Measurements from ENCODE around the gene PYGO2.

PYGO2 gene

DNA sequence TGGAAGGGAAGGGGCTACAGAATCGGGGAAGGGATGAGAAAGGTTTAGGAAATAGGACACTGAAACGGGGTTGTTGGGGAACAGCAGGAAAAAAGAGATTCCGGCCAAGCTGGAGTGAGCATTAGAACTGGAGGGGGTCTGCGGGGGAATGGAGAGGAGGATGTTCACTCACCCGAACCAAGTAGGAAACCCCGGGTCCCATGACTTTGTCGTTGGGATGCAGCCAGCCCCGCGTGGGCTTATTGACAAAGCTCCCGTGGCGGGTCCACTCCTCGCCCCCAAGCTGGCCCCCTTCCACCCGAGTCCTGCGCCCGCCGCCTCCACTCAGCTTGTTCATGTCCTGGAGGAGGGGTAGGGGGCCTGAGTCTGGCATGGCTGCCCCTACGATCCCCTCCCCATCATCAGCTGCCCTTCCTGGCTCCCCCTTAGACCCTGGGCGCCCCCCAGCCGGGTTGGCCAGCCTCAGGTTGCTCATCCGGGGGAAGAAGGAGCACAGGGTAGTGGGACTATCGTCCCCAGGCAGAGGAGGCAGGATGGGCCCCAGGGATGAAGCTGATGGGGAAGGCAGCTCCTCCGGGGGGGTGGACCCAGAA lies 8.4 kb upstream of the PYGO2 start:
- Histone ChIP-seq H3K4me1 (ENCODE audit: insufficient read depth, low read length) (peaks cover 39% of the 10 kb centered on the region), H3K4me3 (ENCODE audit: low read length) (peak overlapping the region; percentile 40), H3K9me3 (ENCODE audit: low read length) (no peaks in the 10 kb centered on the region), H2AFZ (ENCODE audit: low read depth, low read length) (no peak overlapping the region), H3K36me3 (ENCODE audit: insufficient read depth, low read length) (peaks cover 27% of the 10 kb centered on the region), H3K27me3 (ENCODE audit: insufficient read depth, low read length) (no peaks in the 10 kb centered on the region)

DNA sequence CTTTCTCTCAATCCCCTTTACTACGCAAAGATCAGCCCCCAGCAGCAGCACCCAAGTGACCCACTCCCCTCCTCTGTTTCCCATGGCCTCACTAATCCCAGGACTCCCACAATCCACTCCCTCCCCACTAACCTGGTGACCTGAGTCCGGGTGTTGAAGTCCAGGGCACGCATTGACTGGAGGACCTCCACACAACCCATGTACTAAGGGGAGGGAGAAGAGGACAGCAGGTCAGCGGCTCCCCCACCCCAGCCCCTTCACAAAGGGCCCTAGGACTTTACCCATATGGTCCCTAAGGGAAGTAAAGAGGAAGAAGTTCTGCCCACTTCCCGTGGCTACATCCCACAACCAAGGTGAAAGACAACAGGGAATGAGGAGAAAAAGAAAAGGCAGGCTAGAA lies 7.7 kb upstream of the PYGO2 start:
- H2AFZ ChIP-seq (ENCODE audit: low read depth, low read length): no peak overlapping the region
- peak overlapping the region; percentile 40 for H3K4me3 ChIP-seq (ENCODE audit: low read length)
- H3K4me1 ChIP-seq (ENCODE audit: insufficient read depth, low read length): peaks cover 39% of the 10 kb centered on the region
- H3K9me3 ChIP-seq (ENCODE audit: low read length): no peaks in the 10 kb centered on the region
- H3K27me3 ChIP-seq (ENCODE audit: insufficient read depth, low read length): no peaks in the 10 kb centered on the region
- peaks cover 33% of the 10 kb centered on the region for H3K36me3 ChIP-seq (ENCODE audit: insufficient read depth, low read length)

- Histone ChIP-seq H3K4me3 (ENCODE audit: low read length) (no peak overlapping the region), H3K9me3 (ENCODE audit: low read length) (no peaks in the 10 kb centered on the region), H2AFZ (ENCODE audit: low read depth, low read length) (no peak overlapping the region)
These were observed 7.1 kb upstream of the PYGO2 start for GRCh38 chr1:154968731-154969130.

DNA sequence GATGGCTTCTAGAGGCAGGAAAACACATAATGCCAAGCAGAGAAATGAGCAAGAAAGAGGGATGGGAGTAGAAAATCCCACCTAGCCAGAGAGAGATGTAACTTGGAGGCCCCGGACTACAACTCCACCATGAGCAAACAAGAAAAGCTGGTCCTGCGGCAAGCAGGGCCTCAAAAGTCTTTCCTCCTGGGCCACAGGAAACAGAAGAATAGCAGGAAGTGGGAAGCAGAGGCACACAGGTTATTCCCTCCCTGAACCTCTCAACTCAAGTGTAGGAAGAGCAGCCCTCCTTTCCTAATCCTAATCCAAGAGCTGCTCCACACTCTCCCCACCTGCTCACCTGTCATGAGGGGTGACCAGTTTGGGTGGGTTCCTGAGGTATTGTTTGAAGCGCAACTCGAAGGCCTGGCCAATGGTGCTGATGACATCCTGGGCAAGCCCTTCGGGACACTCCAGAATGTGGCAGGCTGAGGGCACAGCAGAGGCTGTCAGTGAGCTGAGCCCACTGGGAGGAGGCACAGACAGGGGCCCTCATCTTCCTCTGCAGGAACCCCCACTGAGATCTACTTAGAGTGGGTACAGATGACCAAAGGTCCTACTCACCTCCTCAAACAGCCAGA lies 5.9 kb upstream of the PYGO2 start:
- Histone ChIP-seq H3K9me3 (ENCODE audit: low read length) (no peaks in the 10 kb centered on the region), H3K4me1 (ENCODE audit: insufficient read depth, low read length) (peaks cover 44% of the 10 kb centered on the region), H3K27me3 (ENCODE audit: insufficient read depth, low read length) (no peaks in the 10 kb centered on the region), H3K36me3 (ENCODE audit: insufficient read depth, low read length) (peaks cover 44% of the 10 kb centered on the region), H2AFZ (ENCODE audit: low read depth, low read length) (no peak overlapping the region), H3K4me3 (ENCODE audit: low read length) (no peak overlapping the region)

More at GRCh38 chr1:154968731-154969130, 7.1 kb upstream of the PYGO2 start:
- Histone ChIP-seq H3K36me3 (ENCODE audit: insufficient read depth, low read length) (peaks cover 37% of the 10 kb centered on the region), H3K27me3 (ENCODE audit: insufficient read depth, low read length) (no peaks in the 10 kb centered on the region), H3K4me1 (ENCODE audit: insufficient read depth, low read length) (peaks cover 39% of the 10 kb centered on the region)

DNA sequence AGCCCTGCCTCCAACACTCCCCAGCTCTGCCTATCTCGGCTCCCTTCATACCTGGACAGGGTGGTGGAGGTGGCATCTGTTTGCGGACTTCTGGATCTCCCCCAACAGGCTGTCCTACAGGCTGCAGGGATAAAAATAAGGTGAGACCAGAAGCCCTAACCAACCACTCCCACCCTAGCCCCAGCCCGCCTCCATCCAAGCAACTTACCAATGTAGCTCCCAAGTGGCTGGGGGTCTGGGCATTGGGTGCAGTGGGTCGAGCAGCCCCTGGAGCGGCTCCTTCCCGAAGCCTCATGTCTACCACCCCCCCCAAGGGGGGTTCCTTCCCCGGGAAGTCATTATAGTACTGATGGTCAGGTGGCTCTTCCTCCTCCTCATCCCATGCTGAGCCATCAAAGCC lies 4.5 kb upstream of the PYGO2 start:
- Histone ChIP-seq H2AFZ (ENCODE audit: low read depth, low read length) (no peak overlapping the region), H3K36me3 (ENCODE audit: insufficient read depth, low read length) (peaks cover 44% of the 10 kb centered on the region), H3K4me1 (ENCODE audit: insufficient read depth, low read length) (peaks cover 41% of the 10 kb centered on the region), H3K27me3 (ENCODE audit: insufficient read depth, low read length) (no peaks in the 10 kb centered on the region), H3K4me3 (ENCODE audit: low read length) (no peak overlapping the region), H3K9me3 (ENCODE audit: low read length) (no peaks in the 10 kb centered on the region)

DNA sequence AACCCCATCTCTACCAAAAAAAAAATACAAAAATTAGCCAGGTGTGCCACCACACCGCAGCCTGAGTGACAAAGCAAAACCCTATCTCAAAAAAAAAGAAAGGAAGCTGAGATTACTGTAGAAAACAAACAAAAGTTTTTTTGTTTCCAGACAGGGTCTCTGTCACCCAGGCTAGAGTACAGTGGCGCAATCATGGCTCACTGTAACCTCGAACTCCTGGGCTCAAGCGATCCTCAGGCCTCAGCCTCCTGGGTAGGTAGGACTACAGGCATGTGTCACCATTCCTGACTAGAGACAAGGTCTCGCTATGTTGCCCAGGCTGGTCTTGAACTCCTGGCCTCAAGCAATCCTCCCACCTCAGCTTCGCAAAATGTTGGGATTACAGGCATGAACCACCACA lies 2.8 kb upstream of the PYGO2 start:
- Histone ChIP-seq H3K36me3 (ENCODE audit: insufficient read depth, low read length) (peaks cover 48% of the 10 kb centered on the region), H3K4me3 (ENCODE audit: low read length) (no peak overlapping the region), H3K27me3 (ENCODE audit: insufficient read depth, low read length) (no peaks in the 10 kb centered on the region), H3K4me1 (ENCODE audit: insufficient read depth, low read length) (peaks cover 32% of the 10 kb centered on the region), H3K9me3 (ENCODE audit: low read length) (no peaks in the 10 kb centered on the region), H2AFZ (ENCODE audit: low read depth, low read length) (no peak overlapping the region)

- Histone ChIP-seq H3K9me3 (ENCODE audit: low read length) (no peaks in the 10 kb centered on the region), H3K36me3 (ENCODE audit: insufficient read depth, low read length) (peaks cover 55% of the 10 kb centered on the region), H3K4me1 (ENCODE audit: insufficient read depth, low read length) (peaks cover 27% of the 10 kb centered on the region), H2AFZ (ENCODE audit: low read depth, low read length) (no peak overlapping the region), H3K27me3 (ENCODE audit: insufficient read depth, low read length) (no peaks in the 10 kb centered on the region), H3K4me3 (ENCODE audit: low read length) (no peak overlapping the region)
These were observed 2.1 kb upstream of the PYGO2 start for GRCh38 chr1:154963643-154964042.

- peak overlapping the region; percentile 83 for H3K4me3 ChIP-seq (ENCODE audit: low read length)
These were observed 1.3 kb upstream of the PYGO2 start for GRCh38 chr1:154962795-154963330.

DNA sequence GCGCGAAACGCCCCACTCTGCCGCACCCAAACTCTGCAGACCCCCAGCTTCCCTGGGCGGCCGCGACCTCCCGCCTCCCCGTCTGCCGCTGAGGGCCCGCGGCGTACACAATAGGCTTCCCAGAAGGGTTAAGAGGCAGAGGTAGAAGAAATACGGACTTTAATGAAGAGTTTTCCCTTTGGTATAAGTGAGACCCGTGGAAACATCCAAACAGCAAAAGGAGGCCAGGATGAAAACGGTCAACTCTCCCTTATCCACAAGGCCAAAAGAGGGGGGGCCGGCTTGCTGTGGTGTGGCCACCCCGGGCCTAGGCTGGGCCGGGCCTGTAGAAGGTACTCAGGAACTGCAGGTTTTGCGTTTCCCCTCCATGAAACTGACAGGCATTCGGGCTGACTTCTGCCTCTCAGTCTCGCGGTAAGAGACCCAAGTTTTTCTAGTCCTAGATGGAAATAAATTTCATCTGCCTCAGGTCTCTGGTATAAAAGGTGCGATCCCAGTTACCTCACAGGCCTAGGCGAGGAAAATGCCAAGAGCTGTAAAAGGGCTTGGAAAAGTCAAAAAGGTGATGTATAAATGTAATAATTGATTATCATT lies 671 bp upstream of the PYGO2 start:
- Histone ChIP-seq H2AFZ (ENCODE audit: low read depth, low read length) (peak overlapping the region; percentile 64), H3K27me3 (ENCODE audit: insufficient read depth, low read length) (no peaks in the 10 kb centered on the region), H3K4me1 (ENCODE audit: insufficient read depth, low read length) (peaks cover 26% of the 10 kb centered on the region), H3K9me3 (ENCODE audit: low read length) (no peaks in the 10 kb centered on the region), H3K36me3 (ENCODE audit: insufficient read depth, low read length) (peaks cover 52% of the 10 kb centered on the region), H3K4me3 (ENCODE audit: low read length) (peak overlapping the region; percentile 83)

More at GRCh38 chr1:154962795-154963330, 1.3 kb upstream of the PYGO2 start:
- Histone ChIP-seq H3K27me3 (ENCODE audit: insufficient read depth, low read length) (no peaks in the 10 kb centered on the region), H3K9me3 (ENCODE audit: low read length) (no peaks in the 10 kb centered on the region), H2AFZ (ENCODE audit: low read depth, low read length) (no peak overlapping the region), H3K4me1 (ENCODE audit: insufficient read depth, low read length) (peaks cover 25% of the 10 kb centered on the region), H3K36me3 (ENCODE audit: insufficient read depth, low read length) (peaks cover 55% of the 10 kb centered on the region)

DNA sequence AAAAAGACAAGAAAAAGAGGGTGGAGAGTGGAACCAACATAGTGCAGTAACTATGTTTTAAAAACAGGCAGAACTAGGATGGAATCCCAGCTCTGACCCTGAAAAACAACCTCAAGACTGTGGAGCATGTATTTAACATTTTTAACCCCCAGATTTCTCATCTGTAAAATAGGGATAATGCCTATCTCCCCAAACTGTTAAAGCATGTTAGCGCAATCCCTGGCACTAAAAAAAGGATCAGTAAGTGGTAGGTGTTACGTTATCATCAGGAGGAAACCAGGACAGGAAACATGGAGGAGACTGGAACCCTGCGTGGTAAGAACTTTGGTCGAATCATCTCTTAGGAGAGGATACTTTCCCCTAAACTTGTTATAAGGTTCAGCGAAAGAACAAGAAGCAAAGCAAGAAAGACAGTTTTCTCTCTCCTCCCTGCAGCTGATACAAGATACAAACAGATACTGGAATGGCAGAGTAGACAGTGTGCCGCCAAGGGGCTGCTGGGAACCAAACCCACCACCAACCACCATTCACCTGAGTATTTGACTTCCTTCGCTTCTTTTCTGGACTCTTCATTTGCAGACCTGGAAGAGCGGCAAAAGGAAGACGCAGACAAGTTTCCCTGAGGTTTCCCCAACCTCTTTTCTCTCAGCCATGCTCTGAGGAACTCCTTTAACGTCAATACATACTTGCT lies 991 bp downstream of the PYGO2 start:
- Histone ChIP-seq H3K4me3 (ENCODE audit: low read length) (peak overlapping the region; percentile 83), H3K36me3 (ENCODE audit: insufficient read depth, low read length) (peaks cover 36% of the 10 kb centered on the region), H3K27me3 (ENCODE audit: insufficient read depth, low read length) (no peaks in the 10 kb centered on the region)

DNA sequence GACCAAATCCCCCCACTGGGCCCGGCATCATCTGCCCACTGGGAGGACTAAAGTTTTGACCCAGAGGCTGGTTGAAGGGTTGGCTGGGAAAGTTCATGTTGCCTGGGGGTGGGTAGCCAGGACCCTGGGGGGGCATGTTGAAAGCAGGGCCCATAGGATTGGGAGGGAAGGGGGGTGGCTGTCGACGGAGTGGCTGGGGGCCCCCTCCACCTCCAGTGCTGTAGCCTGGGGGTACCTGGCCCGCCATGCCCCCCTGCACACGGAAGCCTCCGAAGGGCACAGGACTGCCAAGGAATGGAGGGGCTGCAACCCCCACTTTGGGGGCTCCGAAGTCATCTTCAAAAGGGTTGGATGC lies 2.2 kb downstream of the PYGO2 start:
- Histone ChIP-seq H2AFZ (ENCODE audit: low read depth, low read length) (no peak overlapping the region), H3K4me3 (ENCODE audit: low read length) (no peak overlapping the region), H3K4me1 (ENCODE audit: insufficient read depth, low read length) (peaks cover 51% of the 10 kb centered on the region), H3K36me3 (ENCODE audit: insufficient read depth, low read length) (peaks cover 28% of the 10 kb centered on the region), H3K9me3 (ENCODE audit: low read length) (no peaks in the 10 kb centered on the region), H3K27me3 (ENCODE audit: insufficient read depth, low read length) (no peaks in the 10 kb centered on the region)

More for the DNA sequence above, 991 bp downstream of the PYGO2 start:
- no peaks in the 10 kb centered on the region for H3K9me3 ChIP-seq (ENCODE audit: low read length)
- H2AFZ ChIP-seq (ENCODE audit: low read depth, low read length): no peak overlapping the region
- H3K4me1 ChIP-seq (ENCODE audit: insufficient read depth, low read length): peaks cover 39% of the 10 kb centered on the region

- Histone ChIP-seq H3K36me3 (ENCODE audit: insufficient read depth, low read length) (peaks cover 24% of the 10 kb centered on the region), H3K4me3 (ENCODE audit: low read length) (no peak overlapping the region), H2AFZ (ENCODE audit: low read depth, low read length) (no peak overlapping the region), H3K9me3 (ENCODE audit: low read length) (no peaks in the 10 kb centered on the region), H3K27me3 (ENCODE audit: insufficient read depth, low read length) (no peaks in the 10 kb centered on the region), H3K4me1 (ENCODE audit: insufficient read depth, low read length) (peaks cover 56% of the 10 kb centered on the region)
These were observed 2.7 kb downstream of the PYGO2 start for GRCh38 chr1:154958681-154959425.
